BJ (cell line): Measurements from ENCODE around the gene HIP1. TPM values are rescaled to one million over a fixed set of nuclear protein-coding genes. Genes with fewer than 3 reads are reported as not detected.

Experiments used
- CTCF ChIA-PET: fragments of 350-600 bp; formaldehyde crosslinking; extraction: SDS; loops from one replicate; lab custom pipeline; 2021; ENCODE audit warnings: antibody characterized with exemption, inconsistent platforms; lab: Yijun Ruan, JAX
- POLR2A ChIA-PET: fragments of 300-600 bp; sonication (Branson Sonifier 250); formaldehyde crosslinking; extraction: SDS; loops from one replicate; lab custom pipeline; 2021; ENCODE audit warnings: antibody characterized with exemption; lab: Charles Lee
- DNase-seq: peaks from one replicate; pipeline ENCODE4 v3.0.0-alpha.2; 2011; ENCODE audit warnings: low read depth
- H3K27me3 ChIP-seq: 2 replicates; pipeline ENCODE4 v1.6.0; 2011; ENCODE audit warnings: low read length; ENCODE audit not compliant: control insufficient read depth, insufficient read depth
- H3K36me3 ChIP-seq: 2 replicates; pipeline ENCODE4 v1.5.1; 2011; ENCODE audit warnings: low read length; ENCODE audit not compliant: control insufficient read depth, insufficient read depth
- H3K4me3 ChIP-seq: 2 replicates; pipeline ENCODE4 v1.5.1; 2011; ENCODE audit warnings: low read depth, mild to moderate bottlenecking, control low read depth, low read length
- CTCF ChIP-seq: IDR thresholded peaks from 2 replicates; pipeline ENCODE4 v1.5.1; 2011; ENCODE audit warnings: low read depth, mild to moderate bottlenecking, control low read depth, inconsistent platforms, low read length, moderate library complexity; ENCODE audit not compliant: insufficient read depth
- polyA plus RNA-seq: library from polyadenylated mRNA; depleted of rRNA; stranded (reverse); fragments of >200 nt; gene quantifications from 2 replicates; pipeline ENCODE4 v1.2.3, GENCODE V29; 2011

HIP1 gene
- polyA plus RNA-seq, 1 experiment, result 7.5 TPM

GRCh38 chr7:75734586-75735458 is 3.9 kb downstream of the HIP1 start:
- Histone ChIP-seq H3K4me3 (no peak overlapping the region), H3K27me3 (no peaks in the 10 kb centered on the region), H3K36me3 (no peaks in the 10 kb centered on the region)
- POLR2A ChIA-PET, result no interaction called here
- CTCF ChIA-PET, result interaction anchor here (1.0 kb wide), 1 partner anchor 13 kb away, joined by 3 read pairs; no protein-coding TSS in a partner anchor
- no peak for TF ChIP-seq CTCF
- DNase-seq, result no peak

- POLR2A ChIA-PET, result no interaction called here
- no peak overlapping the region for H3K4me3 ChIP-seq
- CTCF ChIA-PET, result interaction anchor here (0.6 to 1.2 kb wide), 3 partner anchors 12 to 161 kb away, joined by 3 to 4 read pairs (median 3); no protein-coding TSS in a partner anchor
- DNase-seq, result peak; percentile 84
- H3K36me3 ChIP-seq, result no peaks in the 10 kb centered on the region
- no peak for TF ChIP-seq CTCF
- H3K27me3 ChIP-seq, result no peaks in the 10 kb centered on the region
Observed at GRCh38 chr7:75732764-75733630, 5.7 kb downstream of the HIP1 start.

GRCh38 chr7:75732016-75732521 is 6.7 kb downstream of the HIP1 start:
- no peak for TF ChIP-seq CTCF
- Histone ChIP-seq H3K4me3 (no peak overlapping the region), H3K27me3 (no peaks in the 10 kb centered on the region), H3K36me3 (no peaks in the 10 kb centered on the region)
- DNase-seq, result no peak
- ChIA-PET POLR2A (no interaction called here), CTCF (interaction anchor here (1.2 kb wide), 1 partner anchor 24 kb away, joined by 3 read pairs; no protein-coding TSS in a partner anchor)

GRCh38 chr7:75729851-75730274 is 8.9 kb downstream of the HIP1 start:
- no peak for TF ChIP-seq CTCF
- H3K27me3 ChIP-seq, result no peaks in the 10 kb centered on the region
- DNase-seq, result no peak
- H3K4me3 ChIP-seq, result no peak overlapping the region
- H3K36me3 ChIP-seq, result no peaks in the 10 kb centered on the region
- POLR2A ChIA-PET, result no interaction called here
- CTCF ChIA-PET, result interaction anchor here (1.9 kb wide), 1 partner anchor 10 kb away, joined by 4 read pairs; no protein-coding TSS in a partner anchor
